CD4-positive, CD25-positive, alpha-beta regulatory T cell (primary cell): Measurements from ENCODE around the gene GPR39. TPM values are rescaled to one million over a fixed set of nuclear protein-coding genes. Genes with fewer than 3 reads are reported as not detected.

Experiments used
- ATAC-seq, 2 donors: fragments of 150-1000 bp; cut with Tn5 transposase; one replicate each; pipeline ENCODE4 v1.10.0; 2021; ENCODE audit warnings: low read depth in 2 of 2, moderate number of reproducible peaks in 2 of 2, moderate library complexity in 1 of 2
- DNase-seq, 3 donors: peaks; one replicate each; pipeline versions ENCODE4 v3.0.0 to v3.0.0-alpha.2; 2012 to 2022; ENCODE audit warnings: mixed read lengths in 1 of 3
- H3K27ac ChIP-seq: one replicate; pipeline ENCODE4 v1.7.0; 2013; ENCODE audit warnings: mild to moderate bottlenecking, low read length; ENCODE audit not compliant: insufficient read depth, poor library complexity, severe bottlenecking
- H3K27me3 ChIP-seq: one replicate; pipeline ENCODE4 v1.7.0; 2013; ENCODE audit warnings: low read length; ENCODE audit not compliant: control insufficient read depth, insufficient read depth
- H3K36me3 ChIP-seq: one replicate; pipeline ENCODE4 v1.7.0; 2013; ENCODE audit warnings: mild to moderate bottlenecking, low read length, moderate library complexity; ENCODE audit not compliant: control insufficient read depth, insufficient read depth
- H3K4me1 ChIP-seq: 2 replicates; pipeline ENCODE4 v1.7.0; 2013; ENCODE audit warnings: mild to moderate bottlenecking, low read length; ENCODE audit not compliant: insufficient read depth, control insufficient read depth, poor library complexity, severe bottlenecking
- H3K4me3 ChIP-seq: one replicate; pipeline ENCODE4 v1.7.0; 2013; ENCODE audit warnings: low read depth, mild to moderate bottlenecking, low read length, moderate library complexity
- H3K9me3 ChIP-seq, 2 experiments: 1 replicate in 1 of 2; 2 replicates in 1 of 2; pipeline ENCODE4 v1.7.0; 2013; ENCODE audit warnings: low read length in 2 of 2, mild to moderate bottlenecking in 1 of 2, moderate library complexity in 1 of 2; ENCODE audit not compliant: control insufficient read depth in 2 of 2
- H3K27ac Mint-ChIP-seq, 3 donors: one replicate each; pipeline ENCODE4 v1.8.0; 2020 to 2022; ENCODE audit warnings: mild to moderate bottlenecking in 3 of 3, mixed read lengths in 3 of 3, moderate library complexity in 2 of 3
- H3K27me3 Mint-ChIP-seq: one replicate; pipeline ENCODE4 v1.8.0; 2022; ENCODE audit warnings: mild to moderate bottlenecking, mixed read lengths
- H3K36me3 Mint-ChIP-seq: one replicate; pipeline ENCODE4 v1.8.0; 2020; ENCODE audit warnings: mixed read lengths
- H3K4me1 Mint-ChIP-seq, 4 donors: one replicate each; pipeline ENCODE4 v1.8.0; 2020 to 2022; ENCODE audit warnings: mixed read lengths in 4 of 4, mild to moderate bottlenecking in 1 of 4
- H3K4me3 Mint-ChIP-seq, 4 donors: one replicate each; pipeline ENCODE4 v1.8.0; 2020 to 2022; ENCODE audit warnings: mild to moderate bottlenecking in 4 of 4, mixed read lengths in 4 of 4, moderate library complexity in 3 of 4
- H3K9me3 Mint-ChIP-seq, 7 donors: one replicate each; pipeline ENCODE4 v1.8.0; 2020 to 2022; ENCODE audit warnings: mixed read lengths in 7 of 7, mild to moderate bottlenecking in 3 of 7, moderate library complexity in 2 of 7
- polyA plus RNA-seq, 4 donors: library from polyadenylated mRNA; unstranded; fragments of 300-500 nt; fragmentation: Illumina TruSeq; gene quantifications; one replicate each; pipeline ENCODE4 v1.2.3, GENCODE V29; 2021
- total RNA-seq: library from RNA; stranded (reverse); gene quantifications from one replicate; pipeline ENCODE4 v1.2.3, GENCODE V29; 2022

The GPR39 gene
- total and polyA plus RNA-seq, 5 donors from 2014 or later: not detected

GRCh38 chr2:132470746-132471145 lies 54.1 kb downstream of the GPR39 start:
- peaks cover 0 to 18% (median 6%) of the 10 kb centered on the region in 7 donors for H3K9me3 Mint-ChIP-seq

GRCh38 chr2:132473174-132473883 lies 56.7 kb downstream of the GPR39 start:
- no peak for DNase-seq
- Histone ChIP-seq H3K4me3 (no peak overlapping the region), H3K9me3 (peaks cover 0 to 18% of the 10 kb centered on the region in 2 experiments), H3K27ac (no peak overlapping the region), H3K36me3 (no peaks in the 10 kb centered on the region), H3K27me3 (no peaks in the 10 kb centered on the region), H3K4me1 (no peaks in the 10 kb centered on the region)
- Mint-ChIP-seq H3K4me3 (no peak overlapping the region), H3K36me3 (no peaks in the 10 kb centered on the region), H3K4me1 (no peaks in the 10 kb centered on the region), H3K9me3 (peaks cover 0 to 10% (median 6%) of the 10 kb centered on the region in 7 donors), H3K27me3 (no peaks in the 10 kb centered on the region), H3K27ac (no peak overlapping the region)
- no peak for ATAC-seq

More at GRCh38 chr2:132470746-132471145, 54.1 kb downstream of the GPR39 start:
- no peak for ATAC-seq
- Mint-ChIP-seq H3K4me1 (no peaks in the 10 kb centered on the region), H3K27ac (no peak overlapping the region), H3K36me3 (no peaks in the 10 kb centered on the region), H3K4me3 (no peak overlapping the region), H3K27me3 (no peaks in the 10 kb centered on the region)
- H3K9me3 ChIP-seq: peaks cover 15 to 40% of the 10 kb centered on the region in 2 experiments
- DNase-seq: no peak
- H3K4me1 ChIP-seq: no peaks in the 10 kb centered on the region
- no peaks in the 10 kb centered on the region for H3K36me3 ChIP-seq
- no peak overlapping the region for H3K27ac ChIP-seq
- H3K4me3 ChIP-seq: no peak overlapping the region
- no peaks in the 10 kb centered on the region for H3K27me3 ChIP-seq

GRCh38 chr2:132475615-132476014 lies 59.0 kb downstream of the GPR39 start:
- Mint-ChIP-seq H3K4me3 (no peak overlapping the region), H3K36me3 (no peaks in the 10 kb centered on the region), H3K4me1 (no peaks in the 10 kb centered on the region), H3K27ac (no peak overlapping the region), H3K27me3 (no peaks in the 10 kb centered on the region), H3K9me3 (peaks cover 3 to 19% (median 11%) of the 10 kb centered on the region in 7 donors)
- Histone ChIP-seq H3K27ac (no peak overlapping the region), H3K27me3 (no peaks in the 10 kb centered on the region), H3K4me1 (no peaks in the 10 kb centered on the region), H3K9me3 (no peaks in the 10 kb centered on the region), H3K36me3 (no peaks in the 10 kb centered on the region), H3K4me3 (no peak overlapping the region)
- DNase-seq (no peak), ATAC-seq (no peak)

GRCh38 chr2:132477436-132477835 lies 60.8 kb downstream of the GPR39 start:
- Mint-ChIP-seq H3K4me3 (no peak overlapping the region), H3K4me1 (no peaks in the 10 kb centered on the region), H3K27ac (no peak overlapping the region), H3K27me3 (no peaks in the 10 kb centered on the region), H3K9me3 (peaks cover 0 to 19% (median 6%) of the 10 kb centered on the region in 7 donors), H3K36me3 (no peaks in the 10 kb centered on the region)
- H3K36me3 ChIP-seq: no peaks in the 10 kb centered on the region
- no peak overlapping the region for H3K4me3 ChIP-seq
- H3K27ac ChIP-seq: no peak overlapping the region
- DNase-seq (no peak), ATAC-seq (no peak)
- H3K4me1 ChIP-seq: no peaks in the 10 kb centered on the region
- no peaks in the 10 kb centered on the region for H3K27me3 ChIP-seq
- H3K9me3 ChIP-seq: no peaks in the 10 kb centered on the region

GRCh38 chr2:132477962-132478361 lies 61.4 kb downstream of the GPR39 start:
- ATAC-seq (no peak), DNase-seq (no peak)
- no peaks in the 10 kb centered on the region for H3K4me1 ChIP-seq
- Mint-ChIP-seq H3K4me3 (no peak overlapping the region), H3K27me3 (no peaks in the 10 kb centered on the region), H3K36me3 (no peaks in the 10 kb centered on the region), H3K27ac (no peak overlapping the region), H3K9me3 (peaks cover 0 to 15% (median 6%) of the 10 kb centered on the region in 7 donors), H3K4me1 (no peaks in the 10 kb centered on the region)
- no peaks in the 10 kb centered on the region for H3K9me3 ChIP-seq
- no peak overlapping the region for H3K27ac ChIP-seq
- H3K27me3 ChIP-seq: no peaks in the 10 kb centered on the region
- H3K4me3 ChIP-seq: no peak overlapping the region
- H3K36me3 ChIP-seq: no peaks in the 10 kb centered on the region

GRCh38 chr2:132478461-132479105 lies 62.0 kb downstream of the GPR39 start:
- no peaks in the 10 kb centered on the region for H3K36me3 Mint-ChIP-seq
- H3K4me1 Mint-ChIP-seq: no peaks in the 10 kb centered on the region
- H3K9me3 ChIP-seq: no peaks in the 10 kb centered on the region

GRCh38 chr2:132479155-132479554 lies 62.5 kb downstream of the GPR39 start:
- H3K4me3 ChIP-seq: no peak overlapping the region
- peaks cover 0 to 15% (median 6%) of the 10 kb centered on the region in 7 donors for H3K9me3 Mint-ChIP-seq
- H3K36me3 ChIP-seq: no peaks in the 10 kb centered on the region

More at GRCh38 chr2:132478461-132479105, 62.0 kb downstream of the GPR39 start:
- ATAC-seq (no peak), DNase-seq (no peak)
- Histone ChIP-seq H3K4me3 (no peak overlapping the region), H3K27me3 (no peaks in the 10 kb centered on the region), H3K36me3 (no peaks in the 10 kb centered on the region), H3K4me1 (no peaks in the 10 kb centered on the region), H3K27ac (no peak overlapping the region)
- Mint-ChIP-seq H3K27me3 (no peaks in the 10 kb centered on the region), H3K27ac (peak overlapping the region in 1 of 3 donors; percentile 11), H3K4me3 (no peak overlapping the region), H3K9me3 (peaks cover 0 to 15% (median 6%) of the 10 kb centered on the region in 7 donors)

More at GRCh38 chr2:132479155-132479554, 62.5 kb downstream of the GPR39 start:
- H3K9me3 ChIP-seq: no peaks in the 10 kb centered on the region
- ATAC-seq (no peak), DNase-seq (no peak)
- H3K4me3 Mint-ChIP-seq: no peak overlapping the region
- no peak overlapping the region for H3K27ac Mint-ChIP-seq
- no peaks in the 10 kb centered on the region for H3K27me3 ChIP-seq
- H3K4me1 Mint-ChIP-seq: no peaks in the 10 kb centered on the region
- no peaks in the 10 kb centered on the region for H3K27me3 Mint-ChIP-seq
- H3K4me1 ChIP-seq: no peaks in the 10 kb centered on the region
- no peak overlapping the region for H3K27ac ChIP-seq
- no peaks in the 10 kb centered on the region for H3K36me3 Mint-ChIP-seq
